IPS DF 4.7 (cell line): ENCODE measurements around the gene DHX35.
A peak's percentile ranks its signal among the peaks of the same experiment; 100 is the strongest.

Experiments used
- DNase-seq: peaks from one replicate; pipeline ENCODE4 v3.0.0-alpha.2; 2013; ENCODE audit warnings: low spot score; ENCODE audit errors: extremely low read depth

The DHX35 gene, protein sequence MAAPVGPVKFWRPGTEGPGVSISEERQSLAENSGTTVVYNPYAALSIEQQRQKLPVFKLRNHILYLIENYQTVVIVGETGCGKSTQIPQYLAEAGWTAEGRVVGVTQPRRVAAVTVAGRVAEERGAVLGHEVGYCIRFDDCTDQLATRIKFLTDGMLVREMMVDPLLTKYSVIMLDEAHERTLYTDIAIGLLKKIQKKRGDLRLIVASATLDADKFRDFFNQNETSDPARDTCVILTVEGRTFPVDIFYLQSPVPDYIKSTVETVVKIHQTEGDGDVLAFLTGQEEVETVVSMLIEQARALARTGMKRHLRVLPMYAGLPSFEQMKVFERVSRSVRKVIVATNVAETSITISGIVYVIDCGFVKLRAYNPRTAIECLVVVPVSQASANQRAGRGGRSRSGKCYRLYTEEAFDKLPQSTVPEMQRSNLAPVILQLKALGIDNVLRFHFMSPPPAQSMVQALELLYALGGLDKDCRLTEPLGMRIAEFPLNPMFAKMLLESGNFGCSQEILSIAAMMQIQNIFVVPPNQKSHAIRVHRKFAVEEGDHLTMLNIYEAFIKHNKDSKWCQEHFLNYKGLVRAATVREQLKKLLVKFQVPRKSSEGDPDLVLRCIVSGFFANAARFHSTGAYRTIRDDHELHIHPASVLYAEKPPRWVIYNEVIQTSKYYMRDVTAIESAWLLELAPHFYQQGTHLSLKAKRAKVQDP

DNA sequence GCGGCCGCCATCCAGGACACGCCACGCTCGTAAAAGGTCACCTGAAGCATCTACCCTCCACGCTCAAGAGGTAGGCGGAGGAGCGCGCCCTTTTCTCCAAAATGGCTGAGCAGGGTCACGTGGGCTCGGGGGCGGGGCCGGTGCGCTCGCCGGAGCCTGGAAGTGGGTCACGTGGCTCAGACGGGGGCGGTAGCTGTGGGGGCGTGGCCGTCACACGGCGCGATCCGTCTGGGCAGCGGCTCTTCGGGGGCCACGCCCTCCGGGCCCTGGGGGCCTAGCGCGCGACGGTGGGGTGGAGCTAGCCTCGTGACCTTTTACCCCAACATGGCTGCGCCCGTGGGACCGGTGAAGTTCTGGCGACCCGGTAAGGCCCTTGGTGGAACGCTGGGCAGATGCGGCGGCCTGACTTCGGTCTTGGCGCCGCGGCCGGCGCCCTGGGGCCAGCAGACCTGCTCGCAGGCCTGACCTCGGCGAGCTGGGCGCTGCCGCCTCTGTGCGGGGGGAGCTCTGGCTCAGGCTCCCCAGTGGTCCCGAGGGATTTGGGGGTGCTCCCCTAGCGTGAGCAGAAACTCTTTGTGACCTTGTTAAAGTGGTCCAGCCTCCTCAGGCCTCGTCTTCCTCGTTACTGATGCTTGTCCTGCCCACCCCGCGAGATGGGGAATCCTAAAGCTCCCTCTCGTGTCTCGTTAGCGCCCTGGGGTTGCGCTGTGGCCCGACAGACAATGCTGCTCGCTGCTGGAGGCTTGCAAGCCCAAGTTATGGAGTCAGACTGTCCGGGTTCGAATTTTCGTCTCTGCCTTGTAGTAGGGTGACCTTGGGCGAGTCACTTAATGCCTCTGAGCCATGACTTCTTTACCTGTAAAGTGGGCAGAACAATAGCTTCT is at the start of gene DHX35:
TSS of gene DHX35 (plus strand) at position 301 of the 884 bp plus-strand sequence. CDS start at position 325, 24 bp downstream.
- DNase-seq, result peak; percentile 87

GRCh38 chr20:38915355-38915754 is 46.8 kb upstream of the DHX35 start:
- no peak for DNase-seq

DNA sequence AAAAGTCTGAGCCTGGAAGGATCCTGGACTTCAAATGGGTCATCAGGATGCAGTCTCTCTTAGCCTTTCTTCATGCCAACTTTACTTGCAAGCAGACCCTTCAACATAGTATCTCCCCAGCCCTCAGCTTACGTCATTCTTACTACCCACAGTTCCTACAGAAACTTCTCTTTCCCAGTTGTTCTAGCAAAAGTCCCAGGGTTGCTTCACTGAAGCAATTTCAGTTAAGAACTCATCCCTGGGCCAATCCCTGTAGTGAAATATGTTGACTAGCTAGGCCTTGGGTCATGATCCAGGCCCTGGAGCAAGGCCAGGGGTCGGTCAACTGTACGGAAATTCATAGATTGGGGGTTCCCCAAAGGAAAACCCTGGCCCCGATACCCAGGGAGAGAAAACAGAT is 44.5 kb upstream of the DHX35 start:
- no peak for DNase-seq

- DNase-seq, result no peak
These were observed 44.0 kb upstream of the DHX35 start for GRCh38 chr20:38918172-38918571.

- DNase-seq, result no peak
These were observed 42.5 kb upstream of the DHX35 start for GRCh38 chr20:38919683-38920082.

DNA sequence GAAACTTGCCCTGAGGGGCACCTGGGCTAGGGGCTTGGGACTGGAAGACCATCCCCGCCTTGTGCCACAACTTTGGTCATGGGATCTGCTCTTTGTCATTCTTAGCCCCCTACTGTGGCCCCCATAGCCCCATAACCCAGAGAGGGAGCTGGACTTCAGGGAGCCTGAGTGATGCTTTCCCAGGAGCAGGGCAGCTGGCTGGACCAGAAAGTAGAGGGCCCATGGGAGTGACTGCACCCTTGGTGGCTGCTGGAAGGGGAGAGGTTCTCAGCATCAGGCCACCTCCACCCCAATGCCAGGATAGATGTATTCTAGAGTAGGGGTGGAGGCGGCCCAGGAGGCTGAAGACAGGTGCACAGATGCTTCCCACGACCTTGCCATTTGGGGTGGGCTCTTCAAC is 41.7 kb upstream of the DHX35 start:
- DNase-seq, result no peak

- no peak for DNase-seq
These were observed 41.3 kb upstream of the DHX35 start for GRCh38 chr20:38920851-38921250.

DNA sequence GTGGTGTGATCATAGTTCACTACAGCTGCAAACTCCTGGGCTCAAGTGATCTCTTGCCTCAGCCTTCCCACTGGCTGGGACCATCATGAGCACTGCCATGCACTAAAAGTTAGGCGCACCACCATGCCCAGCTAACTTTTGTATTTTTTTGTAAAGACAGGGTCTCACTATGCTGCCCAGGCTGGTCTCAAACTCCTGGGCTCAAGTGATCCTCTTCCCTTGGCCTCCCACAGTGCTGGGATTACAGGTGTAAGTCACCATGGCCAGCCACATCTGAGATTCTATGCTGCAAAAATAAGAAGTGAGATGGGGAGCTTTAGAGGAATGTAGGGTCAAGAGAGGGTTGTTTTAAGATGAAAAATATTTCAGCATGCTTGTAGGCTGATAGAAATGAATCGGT is 37.4 kb upstream of the DHX35 start:
- DNase-seq, result no peak

DNA sequence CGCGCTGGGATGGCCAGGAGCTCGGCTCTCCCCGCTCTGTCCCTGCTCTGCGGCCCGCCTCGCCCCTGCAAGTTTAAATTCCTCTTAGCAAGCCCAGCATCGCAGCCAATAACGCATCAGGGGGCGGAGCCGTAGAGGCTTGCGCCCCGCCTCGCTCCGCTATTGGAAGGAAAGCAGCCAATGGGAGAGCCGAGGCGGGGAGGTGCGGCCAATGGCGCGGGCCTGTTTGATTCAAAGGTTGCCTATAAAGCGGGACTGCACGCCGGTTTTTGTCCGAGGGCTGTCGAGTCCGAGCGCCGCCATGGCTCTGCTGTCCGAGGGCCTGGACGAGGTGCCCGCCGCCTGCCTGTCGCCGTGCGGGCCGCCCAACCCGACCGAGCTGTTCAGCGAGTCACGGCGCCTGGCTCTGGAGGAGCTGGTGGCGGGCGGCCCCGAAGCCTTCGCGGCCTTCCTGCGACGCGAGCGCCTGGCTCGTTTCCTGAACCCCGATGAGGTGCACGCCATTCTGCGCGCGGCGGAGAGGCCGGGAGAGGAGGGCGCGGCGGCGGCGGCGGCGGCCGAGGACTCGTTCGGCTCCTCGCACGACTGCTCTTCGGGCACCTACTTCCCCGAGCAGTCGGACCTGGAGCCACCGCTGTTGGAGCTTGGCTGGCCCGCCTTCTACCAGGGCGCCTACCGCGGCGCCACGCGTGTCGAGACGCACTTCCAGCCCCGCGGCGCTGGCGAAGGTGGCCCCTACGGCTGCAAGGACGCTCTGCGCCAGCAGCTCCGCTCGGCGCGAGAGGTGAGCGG is 35.8 kb upstream of the DHX35 start, which contains the start of gene FAM83D:
TSS of gene FAM83D (plus strand) at position 276 of the 792 bp plus-strand sequence. CDS start at position 302, 26 bp downstream.
- DNase-seq, result peak; percentile 94

DNA sequence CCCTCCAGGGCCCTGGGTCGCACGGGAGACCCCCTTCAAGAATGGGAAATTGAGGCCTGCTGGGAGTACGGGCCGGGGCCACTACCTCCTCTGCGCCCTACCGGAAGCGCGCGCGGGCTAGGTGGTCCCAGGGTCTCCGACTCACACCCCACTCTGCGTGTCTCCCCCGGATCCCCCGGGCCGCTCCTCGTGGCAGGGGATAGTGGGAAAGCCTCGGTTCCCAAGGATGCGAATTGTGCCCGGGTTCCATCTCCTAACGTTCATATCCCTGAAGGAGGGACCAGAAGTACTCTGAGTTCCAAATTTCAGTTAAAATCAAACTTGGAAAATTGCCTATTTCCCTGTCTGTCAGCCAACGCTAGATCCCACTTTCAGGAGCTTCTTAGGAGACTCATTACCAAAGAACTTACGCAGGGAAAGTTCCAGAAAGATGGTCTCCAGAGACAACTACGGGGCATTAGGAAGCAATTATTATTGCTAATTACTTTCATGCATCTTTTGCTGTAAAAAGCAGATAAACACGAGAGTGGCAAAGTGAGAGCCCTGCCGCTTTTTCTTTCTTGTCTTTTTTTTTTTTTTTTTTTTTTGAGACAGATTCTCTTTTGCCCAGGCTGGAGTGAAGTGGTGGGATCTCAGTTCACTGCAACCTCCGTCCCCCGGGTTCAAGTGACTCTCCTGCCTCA is 35.1 kb upstream of the DHX35 start:
- no peak for DNase-seq

DNA sequence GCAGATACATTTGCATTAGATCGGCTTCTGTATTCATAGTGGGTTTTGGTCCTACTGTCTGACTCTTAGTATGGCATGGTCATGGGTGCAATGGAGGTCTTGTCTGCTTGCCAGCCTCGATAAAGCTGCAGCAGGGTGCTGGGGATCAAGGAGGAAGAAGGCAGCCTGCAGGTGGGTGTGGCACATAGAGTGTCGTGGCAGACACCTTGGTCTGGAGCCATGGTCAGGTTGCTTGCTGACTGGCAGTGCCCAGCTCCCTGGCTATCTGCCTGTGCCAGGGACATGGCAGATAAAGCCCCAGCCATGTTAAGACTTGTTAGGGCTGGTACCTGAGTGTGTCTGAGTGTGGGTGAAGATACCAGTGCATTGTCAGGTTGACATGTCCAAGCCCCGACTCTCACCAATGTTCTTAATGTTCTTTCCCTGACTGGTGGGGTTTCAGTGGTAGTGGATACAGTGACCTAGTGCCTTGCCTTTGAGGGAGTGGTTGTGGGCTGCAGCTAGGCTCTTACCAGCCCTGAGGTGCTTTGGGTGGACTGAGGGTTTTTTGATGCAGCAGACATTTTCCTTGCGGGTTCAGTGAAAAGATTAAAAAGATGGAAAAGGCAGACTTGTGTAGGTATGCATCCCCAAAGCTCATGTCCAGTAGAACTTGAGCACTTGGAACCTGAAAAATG is 34.1 kb upstream of the DHX35 start:
- no peak for DNase-seq

- DNase-seq, result no peak
These were observed 31.9 kb upstream of the DHX35 start for GRCh38 chr20:38930242-38930569.

DNA sequence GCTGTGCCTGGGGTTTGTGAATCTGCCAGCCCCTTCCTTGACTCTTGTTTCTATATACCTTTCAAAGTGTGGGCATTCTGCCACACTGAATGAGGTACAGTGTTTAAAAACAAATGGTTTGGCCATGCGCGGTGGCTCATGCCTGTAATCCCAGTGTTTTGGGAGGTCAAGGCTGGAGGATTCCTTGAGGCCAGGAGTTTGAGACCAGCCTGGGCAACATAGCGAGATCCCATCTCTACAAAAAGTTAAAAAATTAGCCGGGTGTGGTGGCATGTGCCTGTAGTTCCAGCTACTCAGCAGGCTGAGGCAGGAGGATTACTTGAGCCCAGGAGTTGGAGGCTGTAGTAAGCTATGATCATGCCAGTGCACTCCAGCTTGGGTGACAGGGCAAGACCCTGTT is 30.2 kb upstream of the DHX35 start:
- DNase-seq, result no peak

- no peak for DNase-seq
These were observed 29.6 kb upstream of the DHX35 start for GRCh38 chr20:38932457-38933120.

GRCh38 chr20:38934530-38934929 is 27.6 kb upstream of the DHX35 start:
- DNase-seq, result no peak

- DNase-seq, result no peak
These were observed 26.9 kb upstream of the DHX35 start for GRCh38 chr20:38935285-38935684.

DNA sequence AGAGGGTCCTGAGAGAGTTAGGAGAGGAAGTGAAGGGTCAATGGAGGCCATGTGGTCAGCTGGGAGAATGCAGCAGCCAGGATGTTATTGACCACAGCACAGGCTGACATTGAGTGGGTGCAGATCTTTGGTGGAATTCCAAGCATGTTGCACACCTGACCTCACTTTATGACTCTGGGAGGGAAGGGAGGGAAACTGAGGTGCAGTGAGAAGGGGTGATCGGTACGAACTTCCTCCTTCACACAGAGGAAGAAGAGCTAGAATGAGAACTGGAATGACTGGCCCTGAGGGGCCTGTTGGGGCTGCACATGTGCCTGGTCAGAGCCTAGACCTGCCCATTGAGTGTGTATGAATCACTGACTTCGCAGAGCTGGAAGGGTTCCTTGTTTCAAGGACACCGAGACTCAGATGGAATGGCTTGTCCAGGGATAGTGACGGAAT is 26.2 kb upstream of the DHX35 start:
- no peak for DNase-seq

DNA sequence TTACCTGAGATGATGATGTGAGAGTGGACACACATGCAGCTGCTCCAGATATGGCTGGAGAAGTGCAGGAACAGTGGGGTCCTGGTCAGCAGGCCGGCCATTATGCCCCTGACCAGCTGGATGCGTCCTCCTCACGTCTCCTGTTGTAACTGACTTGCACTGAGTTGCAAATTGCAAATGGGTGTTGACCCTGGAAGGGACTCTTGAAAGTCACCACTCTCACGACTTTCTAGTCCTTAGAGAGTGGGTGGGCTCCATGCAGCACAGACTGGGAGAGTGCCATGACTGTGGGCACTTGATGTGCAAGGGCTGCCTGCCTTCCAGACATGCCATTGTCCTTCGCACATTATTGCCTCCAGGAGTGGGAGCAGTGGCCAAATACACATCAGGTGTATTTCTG is 25.1 kb upstream of the DHX35 start:
- DNase-seq, result no peak

GRCh38 chr20:38937978-38938473 is 24.1 kb upstream of the DHX35 start:
- DNase-seq, result no peak
